SKM-1 treated with dmso at 0.1 percent for 144 hours (cell line): ENCODE results near the gene LRRC46.

Source experiments
- DNase-seq: peaks from one replicate; lab custom pipeline; 2025; ENCODE audit not compliant: unreplicated experiment; lab: John Stamatoyannopoulos, UW

Gene LRRC46

GRCh38 chr17:47875011-47875985 is 43.8 kb downstream of the LRRC46 start:
- DNase-seq: no peak

GRCh38 chr17:47877368-47878034 is 46.0 kb downstream of the LRRC46 start:
- DNase-seq: no peak

GRCh38 chr17:47878203-47879027 is 46.9 kb downstream of the LRRC46 start:
- DNase-seq: no peak

- DNase-seq: no peak
Measured at GRCh38 chr17:47879028-47879585, 47.6 kb downstream of the LRRC46 start.

DNA sequence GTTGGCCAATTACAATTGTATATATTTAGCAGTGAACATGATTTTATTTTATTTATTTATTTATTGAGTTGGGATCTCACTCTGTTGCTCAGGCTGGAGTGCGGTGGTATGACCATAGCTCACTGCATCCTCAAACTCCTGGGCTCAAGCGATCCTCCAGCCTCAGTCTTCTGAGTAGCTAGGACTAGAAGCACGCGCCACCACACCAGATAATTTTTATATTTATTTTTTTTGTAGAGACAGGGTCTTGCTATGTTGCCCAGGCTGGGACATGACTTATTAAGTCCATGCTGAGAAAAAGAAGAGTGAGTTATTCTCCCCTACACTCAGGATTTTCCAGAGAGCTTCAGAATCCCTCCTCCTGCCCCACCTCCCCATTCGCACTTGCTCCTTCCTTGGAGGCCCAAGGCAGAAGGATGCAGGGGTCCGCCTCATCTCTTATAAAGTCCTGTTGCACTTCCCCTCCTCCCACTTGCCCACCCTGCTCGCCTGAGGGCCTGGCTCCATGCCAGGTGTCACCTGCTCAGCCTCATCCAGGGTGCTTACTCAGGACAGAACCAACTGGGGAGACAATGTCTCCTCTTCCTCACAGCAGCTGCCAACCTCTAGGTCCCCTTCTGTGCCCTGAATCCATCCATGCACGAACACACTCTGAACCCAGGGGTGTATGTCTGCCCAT is 48.4 kb downstream of the LRRC46 start:
- no peak for DNase-seq

DNA sequence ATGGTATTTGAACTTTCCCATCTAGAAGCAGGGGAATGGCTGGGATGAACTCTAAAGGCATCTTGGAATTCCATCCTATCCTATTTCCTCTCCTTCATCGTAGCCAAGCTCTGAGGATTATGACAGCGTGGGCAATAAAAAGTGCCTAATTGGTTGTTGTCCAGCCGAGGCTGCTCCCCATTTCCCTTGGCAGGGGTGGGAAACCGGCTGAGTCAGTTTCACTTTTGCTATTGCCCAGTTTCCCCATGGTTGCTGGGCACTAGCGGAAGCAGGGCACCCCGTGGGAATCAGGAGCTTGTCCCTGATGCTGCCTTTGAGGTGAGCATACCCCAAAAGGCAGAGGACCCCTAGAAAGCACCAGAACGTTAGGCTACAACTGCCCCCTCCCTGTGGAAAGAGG is 50.8 kb downstream of the LRRC46 start:
- no peak for DNase-seq

- no peak for DNase-seq
Measured at GRCh38 chr17:47882695-47883588, 51.5 kb downstream of the LRRC46 start.

DNA sequence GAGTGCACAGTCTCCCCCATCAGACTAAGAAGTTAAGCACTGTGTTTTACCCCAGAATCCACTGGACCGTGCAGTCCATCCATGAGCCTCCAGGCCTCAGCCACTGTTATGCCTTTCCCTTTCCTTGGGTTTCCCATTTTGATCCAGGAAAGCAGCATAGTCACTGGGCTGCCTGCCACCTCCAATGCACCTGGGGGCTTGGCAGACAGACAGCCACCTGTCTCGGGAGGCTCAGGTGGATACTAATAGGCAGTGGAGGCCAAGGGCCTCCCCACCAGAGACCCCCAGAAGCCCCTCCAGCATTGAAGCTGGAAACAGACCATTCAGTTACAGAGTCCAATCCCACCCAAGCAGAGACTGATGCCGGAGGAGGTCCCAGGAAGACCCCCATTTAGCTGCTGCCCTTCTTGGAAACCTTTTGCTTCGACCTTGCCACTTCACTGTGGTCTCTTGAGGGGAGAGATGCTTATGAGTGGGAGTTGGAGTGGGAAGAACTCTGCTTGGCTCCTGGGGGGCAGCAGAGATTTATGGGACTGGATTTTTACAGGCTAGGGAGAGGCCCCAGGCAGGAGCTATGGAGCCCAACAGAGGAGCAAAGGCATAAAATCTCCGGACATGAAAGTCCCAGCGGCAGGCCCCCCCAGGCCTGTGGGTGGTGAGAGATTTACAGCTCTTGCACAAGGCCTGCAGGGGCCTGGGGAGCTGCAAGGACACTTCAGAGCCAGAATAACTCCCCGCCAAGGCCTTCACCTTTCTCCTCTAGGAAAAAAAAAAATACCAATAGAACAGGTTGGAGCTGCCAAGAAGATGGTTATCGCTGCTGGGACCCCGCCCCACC is 52.3 kb downstream of the LRRC46 start:
- no peak for DNase-seq

DNA sequence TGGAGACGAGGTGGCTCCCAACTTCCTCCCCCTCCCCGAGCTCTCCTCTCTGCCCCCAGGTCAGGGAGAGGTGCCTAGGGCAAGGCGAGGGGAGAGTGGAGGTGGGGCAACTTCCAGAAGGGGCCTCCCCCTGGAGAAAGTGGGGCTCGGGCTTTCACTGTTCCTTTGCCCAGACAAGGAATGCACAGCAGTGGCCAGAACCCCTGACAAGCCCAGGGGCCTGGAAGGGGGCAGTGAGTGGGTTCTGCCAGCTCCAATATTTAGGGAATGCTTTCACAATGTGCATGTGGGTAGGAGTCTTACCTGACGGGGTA is 52.9 kb downstream of the LRRC46 start:
- no peak for DNase-seq

- DNase-seq: no peak
Measured at GRCh38 chr17:47884905-47885730, 53.6 kb downstream of the LRRC46 start.
